Endothelial cell of umbilical vein (primary cell): ENCODE results near the gene SPRED1. TPM values are rescaled to one million over a fixed set of nuclear protein-coding genes. Genes with fewer than 3 reads are reported as not detected.
"Not testable (repeated sequence)": the region's sequence is repeated elsewhere in the genome, so short reads cannot be mapped to it uniquely, and the experiment has no call there.

Experiments
- BruUV-seq: library from RNA; stranded (reverse); fragments of 400-500 nt; replicated peaks from 2 replicates; lab custom pipeline; 2021; lab: Mats Ljungman, UMichigan
- CTCF ChIA-PET: fragments of 300-600, 350-600 bp; sonication (Branson Sonifier 250); formaldehyde crosslinking; loops from one replicate; lab custom pipeline; 2021; ENCODE audit warnings: antibody characterized with exemption, inconsistent platforms; lab: Charles Lee
- POLR2A ChIA-PET: fragments of 300-600, 350-600 bp; sonication (Branson Sonifier 250); formaldehyde crosslinking; loops from one replicate; lab custom pipeline; 2021; ENCODE audit warnings: antibody characterized with exemption, inconsistent platforms; lab: Charles Lee
- DNase-seq: peaks from one replicate; pipeline ENCODE4 v3.0.0-alpha.2; 2011; ENCODE audit warnings: low read depth, low spot score
- FAIRE-seq: peaks from 2 replicates; lab custom pipeline; 2011; peaks lifted over from hg19 to GRCh38; lab: Jason Lieb, UNC
- H2AFZ ChIP-seq: 2 replicates; pipeline ENCODE4 v1.6.0; 2012; ENCODE audit warnings: low read depth, low read length, control low read depth, inconsistent platforms
- H3K27ac ChIP-seq: 2 replicates; pipeline ENCODE4 v1.5.1; 2011; ENCODE audit warnings: low read depth, mild to moderate bottlenecking, control low read depth, low read length, moderate library complexity; ENCODE audit not compliant: insufficient read depth
- H3K27me3 ChIP-seq, 2 experiments: 2 replicates each; pipeline versions ENCODE4 v1.6.0 to v1.6.1; 2011; ENCODE audit warnings: low read length in 2 of 2, mixed read lengths in 1 of 2; ENCODE audit not compliant: control insufficient read depth in 2 of 2, insufficient read depth in 2 of 2
- H3K36me3 ChIP-seq, 2 experiments: 2 replicates in 1 of 2; 3 replicates in 1 of 2; pipeline ENCODE4 v1.5.1; 2011; ENCODE audit warnings: low read length in 2 of 2, mild to moderate bottlenecking in 1 of 2, moderate library complexity in 1 of 2; ENCODE audit not compliant: control insufficient read depth in 2 of 2, insufficient read depth in 2 of 2; ENCODE audit errors: extremely low read depth in 1 of 2
- H3K4me1 ChIP-seq: 3 replicates; pipeline ENCODE4 v1.5.1; 2011; ENCODE audit warnings: mild to moderate bottlenecking, low read length; ENCODE audit not compliant: control insufficient read depth, insufficient read depth; ENCODE audit errors: extremely low read depth
- H3K4me2 ChIP-seq: 2 replicates; pipeline ENCODE4 v1.6.1; 2011; ENCODE audit warnings: low read length, control low read depth, mixed read lengths; ENCODE audit not compliant: insufficient read depth
- H3K4me3 ChIP-seq, 3 experiments: fragments of 200-600 bp in 1 of 3; sonication (generic), shearing (Covaris generic) in 1 of 3; replicated peaks in 1 of 3; 2 replicates each; pipeline ENCODE4 v1.5.1; 2011 to 2016; ENCODE audit warnings: control low read depth in 3 of 3, low read length in 3 of 3, mild to moderate bottlenecking in 2 of 3, inconsistent platforms in 1 of 3, low read depth in 1 of 3, moderate library complexity in 1 of 3; ENCODE audit not compliant: insufficient read depth in 1 of 3
- H3K79me2 ChIP-seq: 2 replicates; pipeline ENCODE4 v1.6.0; 2012; ENCODE audit warnings: low read length, inconsistent platforms; ENCODE audit not compliant: control insufficient read depth, insufficient read depth
- H3K9ac ChIP-seq: replicated peaks from 2 replicates; pipeline ENCODE3; 2011; ENCODE audit warnings: low read length, control low read depth; ENCODE audit not compliant: insufficient read depth; ENCODE audit errors: extremely low read depth
- H3K9me1 ChIP-seq: replicated peaks from 3 replicates; pipeline ENCODE4 v1.6.0; 2011; ENCODE audit warnings: mild to moderate bottlenecking, low read length; ENCODE audit not compliant: control insufficient read depth, insufficient read depth; ENCODE audit errors: extremely low read depth
- H3K9me3 ChIP-seq: replicated peaks from 2 replicates; pipeline ENCODE4 v1.5.1; 2012; ENCODE audit warnings: low read length, inconsistent platforms; ENCODE audit not compliant: control insufficient read depth, insufficient read depth
- H4K20me1 ChIP-seq: replicated peaks from 2 replicates; pipeline ENCODE3; 2011; ENCODE audit warnings: mild to moderate bottlenecking, low read length; ENCODE audit not compliant: control insufficient read depth, insufficient read depth; ENCODE audit errors: extremely low read depth
- EZH2 ChIP-seq: IDR thresholded peaks from 2 replicates; pipeline ENCODE4 v1.6.1; 2012; ENCODE audit warnings: borderline replicate concordance, low read depth, mild to moderate bottlenecking, moderate library complexity, low read length, inconsistent platforms; ENCODE audit not compliant: severe bottlenecking
- FOS ChIP-seq: IDR thresholded peaks from 2 replicates; pipeline ENCODE4 v1.6.1; 2011; ENCODE audit warnings: mild to moderate bottlenecking, low read length, moderate library complexity, borderline replicate concordance; ENCODE audit not compliant: insufficient read depth
- GATA2 ChIP-seq: IDR thresholded peaks from 2 replicates; pipeline ENCODE4 v1.7.0; 2011; ENCODE audit warnings: low read depth, mild to moderate bottlenecking, moderate library complexity, mixed read lengths, low read length; ENCODE audit not compliant: insufficient read length, insufficient read depth
- JUN ChIP-seq: IDR thresholded peaks from 2 replicates; pipeline ENCODE4 v1.6.1; 2011; ENCODE audit warnings: borderline replicate concordance, low read depth; ENCODE audit not compliant: insufficient read length, insufficient read depth
- MYC ChIP-seq: IDR thresholded peaks from one replicate; pipeline ENCODE4 v1.6.1; 2011; ENCODE audit warnings: mild to moderate bottlenecking, low read depth, low read length
- POLR2A ChIP-seq: IDR thresholded peaks from 2 replicates; pipeline ENCODE4 v1.6.1; 2012; ENCODE audit warnings: low read depth, mild to moderate bottlenecking, control low read depth, low read length
- POLR2AphosphoS5 ChIP-seq: IDR thresholded peaks from 2 replicates; pipeline ENCODE4 v1.6.1; 2012; ENCODE audit warnings: low read depth, mild to moderate bottlenecking, control low read depth, low read length, moderate library complexity; ENCODE audit not compliant: insufficient read depth
- dilution Hi-C: fragments of 300-500 bp; cut with MboI; formaldehyde crosslinking; loops from one replicate; pipeline ENCODE4 v1.15.0; 2019; ENCODE audit warnings: low sequenced_read_pairs; ENCODE audit not compliant: extremely low pct_ligation_motif_present
- intact Hi-C: fragments of 100-400 bp; cut with micrococcal nuclease; formaldehyde crosslinking; loops from one replicate; pipeline ENCODE4 v1.10.0; 2022
- polyA plus RNA-seq, 4 experiments: library from polyadenylated mRNA; depleted of rRNA in 3 of 4; stranded (reverse) in 3 of 4; unstranded in 1 of 4; fragments of >200 nt; gene quantifications; 2 replicates each; pipeline versions ENCODE4 v1.2.1 to v1.2.3, GENCODE V29; 2011 to 2012; ENCODE audit warnings: missing spikeins in 1 of 4
- total RNA-seq: library from RNA; stranded (reverse); gene quantifications from 2 replicates; pipeline ENCODE4 v1.2.3, GENCODE V29; 2021
- TF ChIP-seq, protein P1 (sequence below), 2 donors: IDR thresholded peaks; 1 replicate in 1 of 2; 2 replicates in 1 of 2; pipeline ENCODE4 v1.5.1; 2011; ENCODE audit warnings: low read length in 2 of 2, mild to moderate bottlenecking in 2 of 2, moderate library complexity in 2 of 2, control low read depth in 1 of 2, inconsistent platforms in 1 of 2, low read depth in 1 of 2; ENCODE audit not compliant: insufficient read depth in 1 of 2; ENCODE audit errors: extremely low read depth in 1 of 2
- TF ChIP-seq, protein P2 (sequence below): IDR thresholded peaks from 2 replicates; pipeline ENCODE4 v1.6.1; 2011; ENCODE audit not compliant: insufficient read depth, insufficient read length

The SPRED1 gene
- total and polyA plus RNA-seq, 2 donors (not counting 3 experiments of a cell fraction or from before 2014, with no cell fraction given), result 1.3 to 10.7 TPM

DNA sequence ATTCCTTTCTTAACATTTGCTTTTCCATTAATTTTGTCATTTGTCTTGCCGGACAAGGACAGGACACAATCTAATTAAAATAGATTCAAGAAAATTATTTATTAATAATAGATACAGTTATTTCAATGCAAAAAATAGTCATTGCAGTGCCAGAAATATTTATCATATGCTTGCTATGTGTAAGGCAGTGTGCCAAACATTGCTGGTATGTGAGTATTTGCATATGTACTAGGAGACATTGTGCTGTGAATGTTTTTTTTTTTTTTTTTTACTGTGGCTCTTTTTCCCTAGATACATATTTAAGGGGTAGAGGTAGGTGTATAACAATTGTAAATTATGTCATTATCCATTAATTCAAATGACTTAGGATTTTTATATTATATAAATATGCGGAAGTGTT is 23.3 kb downstream of the SPRED1 start:
- intact Hi-C loops, result no loop called here
- no peak for FAIRE-seq
- ChIA-PET POLR2A (no interaction called here), CTCF (no interaction called here)
- Histone ChIP-seq H3K9ac (no peak overlapping the region), H3K27me3 (no peaks in the 10 kb centered on the region), H3K27ac (no peak overlapping the region), H3K9me1 (no peaks in the 10 kb centered on the region), H3K4me1 (no peaks in the 10 kb centered on the region), H2AFZ (no peak overlapping the region), H4K20me1 (peaks cover 8% of the 10 kb centered on the region), H3K4me3 (no peak overlapping the region), H3K4me2 (no peak overlapping the region), H3K9me3 (no peaks in the 10 kb centered on the region), H3K36me3 (no peaks in the 10 kb centered on the region), H3K79me2 (peaks cover 96% of the 10 kb centered on the region)
- no TSS peak for BruUV-seq
- no peak for DNase-seq
- TF ChIP-seq, protein P1, sequence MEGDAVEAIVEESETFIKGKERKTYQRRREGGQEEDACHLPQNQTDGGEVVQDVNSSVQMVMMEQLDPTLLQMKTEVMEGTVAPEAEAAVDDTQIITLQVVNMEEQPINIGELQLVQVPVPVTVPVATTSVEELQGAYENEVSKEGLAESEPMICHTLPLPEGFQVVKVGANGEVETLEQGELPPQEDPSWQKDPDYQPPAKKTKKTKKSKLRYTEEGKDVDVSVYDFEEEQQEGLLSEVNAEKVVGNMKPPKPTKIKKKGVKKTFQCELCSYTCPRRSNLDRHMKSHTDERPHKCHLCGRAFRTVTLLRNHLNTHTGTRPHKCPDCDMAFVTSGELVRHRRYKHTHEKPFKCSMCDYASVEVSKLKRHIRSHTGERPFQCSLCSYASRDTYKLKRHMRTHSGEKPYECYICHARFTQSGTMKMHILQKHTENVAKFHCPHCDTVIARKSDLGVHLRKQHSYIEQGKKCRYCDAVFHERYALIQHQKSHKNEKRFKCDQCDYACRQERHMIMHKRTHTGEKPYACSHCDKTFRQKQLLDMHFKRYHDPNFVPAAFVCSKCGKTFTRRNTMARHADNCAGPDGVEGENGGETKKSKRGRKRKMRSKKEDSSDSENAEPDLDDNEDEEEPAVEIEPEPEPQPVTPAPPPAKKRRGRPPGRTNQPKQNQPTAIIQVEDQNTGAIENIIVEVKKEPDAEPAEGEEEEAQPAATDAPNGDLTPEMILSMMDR (IDR thresholded peaks at IDR 0.05; ENCODE audit: extremely low read depth in 1 of 2, insufficient read depth in 1 of 2, low read depth in 1 of 2, low read length in 2 of 2), result no peak
- TF ChIP-seq MYC, result no peak
- TF ChIP-seq, protein P2, sequence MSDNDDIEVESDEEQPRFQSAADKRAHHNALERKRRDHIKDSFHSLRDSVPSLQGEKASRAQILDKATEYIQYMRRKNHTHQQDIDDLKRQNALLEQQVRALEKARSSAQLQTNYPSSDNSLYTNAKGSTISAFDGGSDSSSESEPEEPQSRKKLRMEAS, result no peak
- TF ChIP-seq GATA2, result no peak
- no peak for TF ChIP-seq JUN
- TF ChIP-seq POLR2A, result no peak
- no peak for TF ChIP-seq EZH2
- TF ChIP-seq FOS, result no peak
- TF ChIP-seq POLR2AphosphoS5, result no peak
- dilution Hi-C loops, result no loop called here

DNA sequence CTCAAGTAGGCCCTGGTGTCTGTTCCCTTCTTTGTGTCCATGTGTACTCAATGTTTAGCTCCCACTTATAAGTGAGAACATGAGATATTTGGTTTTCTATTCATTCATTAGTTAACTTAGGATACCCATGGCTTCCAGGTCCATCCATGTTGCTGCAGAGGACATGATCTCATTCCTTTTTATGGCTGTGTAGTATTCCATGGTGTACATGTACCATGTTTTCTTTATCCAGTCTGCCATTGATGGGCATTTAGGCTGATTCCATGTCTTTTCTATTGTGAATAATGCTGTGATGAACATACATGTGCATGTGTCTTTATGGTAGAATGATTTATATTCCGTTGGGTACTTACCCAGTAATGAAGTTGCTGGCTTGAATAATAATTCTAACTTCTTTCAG is 24.6 kb downstream of the SPRED1 start:
- BruUV-seq, H3K4me2 ChIP-seq, dilution Hi-C loops, POLR2A ChIA-PET, H3K9me3 ChIP-seq, H3K4me1 ChIP-seq, H3K27me3 ChIP-seq, FAIRE-seq, DNase-seq, H3K36me3 ChIP-seq, CTCF ChIA-PET, H3K9me1 ChIP-seq, H2AFZ ChIP-seq, H4K20me1 ChIP-seq, H3K27ac ChIP-seq, H3K4me3 ChIP-seq, H3K9ac ChIP-seq, intact Hi-C loops: not testable (repeated sequence)
- peaks cover 96% of the 10 kb centered on the region for H3K79me2 ChIP-seq
